ENCODE results near the gene LIPT1. TPM values are rescaled to one million over a fixed set of nuclear protein-coding genes. Genes with fewer than 3 reads are reported as not detected.

Gene LIPT1
- total RNA-seq, 1 donor from 2014 or later, result 6.3 TPM

DNA sequence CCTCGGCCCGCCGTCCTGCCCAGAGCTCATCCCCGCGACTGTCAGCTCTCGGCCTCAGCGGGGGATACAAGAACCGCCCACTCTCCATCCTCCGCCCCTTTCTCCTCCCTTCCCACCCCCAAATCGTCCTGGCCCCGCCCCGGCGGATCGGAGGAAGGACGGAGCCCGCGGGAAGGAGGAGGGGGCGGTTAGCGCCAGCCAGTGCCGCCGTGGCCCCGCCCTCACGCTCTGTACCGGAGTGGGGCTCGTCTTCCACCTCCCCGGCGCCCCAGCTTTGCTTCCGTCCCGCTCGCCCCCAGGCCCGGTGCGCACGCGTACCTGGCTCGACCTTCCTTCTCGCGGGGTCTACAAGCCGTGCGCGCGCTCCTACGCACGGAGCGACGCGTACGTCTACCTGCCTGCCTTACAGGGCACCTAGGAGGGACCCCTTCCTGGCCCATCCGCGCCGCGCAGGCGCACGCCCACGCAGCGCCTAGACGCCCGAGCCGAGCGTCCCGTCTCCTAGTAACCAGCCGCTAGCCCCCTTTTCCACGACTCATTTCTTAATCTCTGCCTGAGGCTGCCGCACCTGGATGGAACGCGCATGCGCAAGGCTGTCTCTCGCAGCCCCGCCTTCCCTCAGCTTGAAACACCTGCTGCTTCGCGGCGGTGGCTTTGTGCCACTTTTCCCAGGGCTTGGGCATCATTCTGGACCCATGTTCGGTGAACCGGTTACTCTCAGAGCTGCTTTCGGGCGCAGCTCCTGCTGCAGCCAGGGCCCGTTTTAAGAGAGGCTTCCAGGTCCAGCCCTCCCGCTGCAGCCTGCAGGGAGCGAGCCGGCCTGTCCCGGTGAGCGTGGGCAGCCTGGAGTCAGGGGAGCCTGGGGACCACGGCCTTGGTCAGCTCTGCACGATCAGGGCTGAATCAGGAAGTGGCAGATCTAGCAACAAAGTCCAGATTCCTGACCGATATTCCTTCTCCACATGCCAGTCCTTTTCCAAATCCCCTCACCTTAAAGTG lies 13.4 kb upstream of the LIPT1 start, which contains the start of gene C2orf15:
Gene C2orf15, plus strand, starts transcription at position 598 of the 999 bp plus-strand sequence. CDS start 8,852 bp downstream, outside the sequence.
- no peaks in the 10 kb centered on the region for H3K27me3 Mint-ChIP-seq
- peak; percentile 93 for DNase-seq (ENCODE audit: low spot score, unreplicated experiment)
- peak within 1 kb of the TSS; percentile 96 for H3K4me3 Mint-ChIP-seq (ENCODE audit: low read depth)
- peak within 1 kb of the TSS; percentile 99 for H3K27ac Mint-ChIP-seq
- peaks cover 18% of the 10 kb centered on the region for H3K4me1 Mint-ChIP-seq (ENCODE audit: low read depth)
- peaks cover 14% of the 10 kb centered on the region for H3K9me3 Mint-ChIP-seq (ENCODE audit: low read depth)
- peaks cover 17% of the 10 kb centered on the region for H3K36me3 Mint-ChIP-seq (ENCODE audit: insufficient read depth)
- TF ChIP-seq CTCF (IDR thresholded peaks at IDR 0.05; ENCODE audit: unreplicated experiment), result no peak

DNA sequence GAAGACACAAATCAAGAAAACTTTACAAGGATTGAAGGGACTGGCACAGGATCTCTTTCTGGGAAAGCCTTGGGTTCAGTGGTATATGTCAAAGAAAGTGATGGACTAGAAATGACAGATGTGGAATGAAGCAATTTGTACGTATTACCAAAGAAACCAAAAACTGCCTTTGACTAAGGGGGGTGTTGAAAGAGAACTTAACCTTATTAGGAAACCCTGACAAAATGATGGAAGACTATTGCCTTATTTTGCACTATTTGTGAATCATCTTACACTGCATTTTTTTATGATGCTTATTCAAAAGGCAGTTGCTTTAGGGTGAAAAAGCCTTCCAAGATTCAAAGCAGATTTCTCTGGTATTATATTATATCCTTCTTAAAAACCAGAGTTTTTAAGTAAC lies 4.1 kb upstream of the LIPT1 start:
- peaks cover 13% of the 10 kb centered on the region for H3K4me1 Mint-ChIP-seq (ENCODE audit: low read depth)
- H3K27me3 Mint-ChIP-seq, result no peaks in the 10 kb centered on the region
- no peak for DNase-seq (ENCODE audit: low spot score, unreplicated experiment)
- peaks cover 6% of the 10 kb centered on the region for H3K36me3 Mint-ChIP-seq (ENCODE audit: insufficient read depth)
- H3K9me3 Mint-ChIP-seq (ENCODE audit: low read depth), result no peaks in the 10 kb centered on the region
- TF ChIP-seq CTCF (IDR thresholded peaks at IDR 0.05; ENCODE audit: unreplicated experiment), result no peak
- H3K27ac Mint-ChIP-seq, result no peak overlapping the region
- H3K4me3 Mint-ChIP-seq (ENCODE audit: low read depth), result no peak overlapping the region

DNA sequence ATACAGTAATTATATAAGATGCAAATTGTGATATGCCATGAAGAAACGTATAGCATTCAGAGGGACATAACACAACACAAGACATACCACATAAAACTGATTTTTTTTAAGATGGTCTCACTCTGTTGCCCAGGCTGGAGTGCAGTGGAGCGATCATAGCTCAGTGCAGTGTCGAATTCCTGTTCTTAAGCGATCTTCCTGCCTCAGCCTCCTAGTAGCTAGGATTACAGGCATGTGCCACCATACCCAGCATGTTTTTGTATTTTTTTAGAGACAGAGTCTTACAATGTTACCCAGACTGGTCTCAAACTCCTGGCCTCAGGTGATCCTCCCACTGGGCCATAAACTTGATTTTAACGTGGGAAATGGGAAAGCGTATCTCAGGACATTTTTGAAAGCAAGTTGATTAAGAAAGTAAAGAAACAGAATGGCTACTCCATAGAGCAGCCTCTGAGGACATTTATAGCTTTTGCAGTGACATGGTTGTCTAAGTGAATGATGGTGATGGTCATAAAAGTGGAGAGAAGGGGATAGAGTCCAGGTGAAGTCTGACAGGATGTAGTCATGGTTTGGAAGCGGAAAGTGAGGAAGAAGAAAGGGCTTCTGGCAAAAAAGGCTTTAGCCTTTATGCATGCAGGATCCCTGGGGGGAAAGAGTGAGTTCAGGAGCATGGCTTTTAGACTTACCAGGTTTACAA lies 2.4 kb upstream of the LIPT1 start:
- Mint-ChIP-seq H3K27ac (no peak overlapping the region), H3K4me3 (ENCODE audit: low read depth) (no peak overlapping the region)

GRCh38 chr2:99153921-99154604 lies 704 bp upstream of the LIPT1 start:
- peaks cover 20% of the 10 kb centered on the region for H3K4me1 Mint-ChIP-seq (ENCODE audit: low read depth)
- peaks cover 9% of the 10 kb centered on the region for H3K36me3 Mint-ChIP-seq (ENCODE audit: insufficient read depth)
- H3K27me3 Mint-ChIP-seq, result no peaks in the 10 kb centered on the region
- no peak for TF ChIP-seq CTCF (IDR thresholded peaks at IDR 0.05; ENCODE audit: unreplicated experiment)
- H3K4me3 Mint-ChIP-seq (ENCODE audit: low read depth), result peak overlapping the region; percentile 96
- DNase-seq (ENCODE audit: low spot score, unreplicated experiment), result no peak
- H3K9me3 Mint-ChIP-seq (ENCODE audit: low read depth), result no peaks in the 10 kb centered on the region
- peak overlapping the region; percentile 97 for H3K27ac Mint-ChIP-seq

More for the DNA sequence above, 2.4 kb upstream of the LIPT1 start:
- H3K36me3 Mint-ChIP-seq (ENCODE audit: insufficient read depth), result peaks cover 8% of the 10 kb centered on the region
- H3K27me3 Mint-ChIP-seq, result no peaks in the 10 kb centered on the region
- H3K9me3 Mint-ChIP-seq (ENCODE audit: low read depth), result no peaks in the 10 kb centered on the region
- H3K4me1 Mint-ChIP-seq (ENCODE audit: low read depth), result peaks cover 19% of the 10 kb centered on the region
- DNase-seq (ENCODE audit: low spot score, unreplicated experiment), result no peak
- no peak for TF ChIP-seq CTCF (IDR thresholded peaks at IDR 0.05; ENCODE audit: unreplicated experiment)

DNA sequence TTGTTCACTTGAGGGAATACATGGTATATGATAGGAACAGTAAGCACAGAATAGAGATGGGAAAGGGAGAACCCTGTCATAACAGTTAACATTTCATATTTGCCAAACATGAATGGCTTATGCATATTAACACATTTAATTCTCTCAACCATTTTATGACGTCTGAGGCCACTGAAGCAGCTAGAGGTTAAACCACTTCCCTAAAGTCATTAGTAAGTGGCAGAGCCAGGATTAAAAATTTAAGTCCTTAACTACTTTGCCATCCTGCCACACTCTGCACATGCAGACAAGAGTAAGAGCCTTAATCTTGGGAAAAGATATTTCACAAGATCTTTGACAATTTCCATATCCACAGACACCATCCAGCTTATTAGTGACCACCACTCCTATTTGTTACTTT lies 2.1 kb downstream of the LIPT1 start:
- Mint-ChIP-seq H3K9me3 (ENCODE audit: low read depth) (no peaks in the 10 kb centered on the region), H3K4me1 (ENCODE audit: low read depth) (peaks cover 20% of the 10 kb centered on the region), H3K27me3 (no peaks in the 10 kb centered on the region), H3K27ac (no peak overlapping the region), H3K36me3 (ENCODE audit: insufficient read depth) (peaks cover 6% of the 10 kb centered on the region), H3K4me3 (ENCODE audit: low read depth) (peak overlapping the region; percentile 39)
- no peak for TF ChIP-seq CTCF (IDR thresholded peaks at IDR 0.05; ENCODE audit: unreplicated experiment)
- DNase-seq (ENCODE audit: low spot score, unreplicated experiment), result no peak

Data from progenitor cell of endocrine pancreas (in vitro differentiated cells).